Tibial artery (tissue), 4 donors: ENCODE data around the gene BCL11B.
A peak's percentile ranks its signal among the peaks of the same experiment; 100 is the strongest.

Experiments
- DNase-seq, 2 donors: peaks; one replicate each; pipeline ENCODE4 v3.0.0-alpha.2; 2019
- H3K27ac ChIP-seq, 2 donors: fragments of 200-600 bp; sonication (generic) in 1 of 2; 1 replicate in 1 of 2; 2 replicates in 1 of 2; pipeline ENCODE4 v1.5.1; 2018 to 2019; ENCODE audit warnings: mild to moderate bottlenecking in 1 of 2
- H3K27me3 ChIP-seq, 2 donors: fragments of 200-600 bp; sonication (generic) in 1 of 2; one replicate each; pipeline versions ENCODE4 v1.5.1 to v1.6.0; 2016 to 2019
- H3K36me3 ChIP-seq, 3 donors: fragments of 200-600 bp; sonication (generic) in 2 of 3; one replicate each; pipeline ENCODE4 v1.5.1; 2016 to 2019; ENCODE audit warnings: mild to moderate bottlenecking in 2 of 3
- H3K4me1 ChIP-seq, 4 donors: fragments of 200-600 bp; sonication (generic) in 2 of 4; 1 replicate in 3 of 4; 2 replicates in 1 of 4; pipeline ENCODE4 v1.5.1; 2016 to 2019
- H3K4me3 ChIP-seq, 2 donors: fragments of 200-600 bp; sonication (generic) in 1 of 2; 1 replicate in 1 of 2; 2 replicates in 1 of 2; pipeline ENCODE4 v1.5.1; 2018 to 2019; ENCODE audit warnings: mild to moderate bottlenecking in 2 of 2
- H3K9me3 ChIP-seq, 3 donors: fragments of 200-600 bp; sonication (generic) in 1 of 3; one replicate each; pipeline ENCODE4 v1.5.1; 2016 to 2019
- intact Hi-C: fragments of 100-400 bp; cut with DNase I; formaldehyde crosslinking; loops from one replicate; pipeline ENCODE4 v1.15.0; 2023; ENCODE audit warnings: low total_unique reads
- TF ChIP-seq, protein P1 (sequence below), 2 experiments: fragments of 200-600 bp in 1 of 2; fragments of 450-650 bp in 1 of 2; IDR thresholded peaks; one replicate each; pipeline ENCODE4 v1.5.1; 2017 to 2019; ENCODE audit warnings: antibody characterized with exemption in 2 of 2, mild to moderate bottlenecking in 1 of 2, moderate library complexity in 1 of 2

BCL11B gene

DNA sequence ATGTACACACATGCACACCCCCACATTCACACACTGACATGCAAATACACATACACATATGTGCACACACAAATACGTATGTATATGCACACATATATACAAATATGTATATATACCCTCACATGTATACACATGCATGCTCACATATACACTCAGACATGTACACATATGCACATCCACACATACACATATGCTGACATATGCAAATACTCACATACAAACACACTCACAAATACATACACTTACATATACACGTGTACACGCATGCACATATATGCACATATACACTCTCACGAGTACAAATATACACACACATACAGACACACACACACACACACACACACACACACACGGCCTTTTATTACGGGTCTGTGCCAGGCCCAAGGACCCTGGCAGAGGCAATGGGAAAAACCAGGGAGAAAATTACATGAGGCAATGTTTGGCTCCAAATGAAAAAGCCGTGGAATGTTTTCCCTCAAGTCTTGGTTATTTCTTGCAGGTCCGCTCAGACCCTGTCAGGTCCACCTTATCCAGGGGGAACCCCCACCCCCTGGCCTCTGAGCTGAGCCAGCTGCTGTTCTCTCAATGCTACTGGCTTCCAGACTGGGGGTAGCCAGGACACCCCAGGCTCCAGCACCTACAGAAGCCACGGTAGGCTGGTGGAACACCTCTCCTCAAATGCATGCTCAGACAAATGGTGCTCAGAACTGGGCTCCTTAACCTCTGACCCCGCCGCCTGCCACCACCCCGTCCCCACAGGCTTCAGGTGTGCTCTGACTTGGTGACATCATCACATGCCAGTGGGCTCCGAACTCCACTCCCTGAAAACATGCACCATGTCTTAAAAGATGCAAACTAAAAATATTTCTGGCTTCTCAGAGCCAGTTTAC is 54.7 kb downstream of the BCL11B start:
- peaks cover 0 to 9% of the 10 kb centered on the region in 2 donors for H3K27me3 ChIP-seq
- no peaks in the 10 kb centered on the region for H3K9me3 ChIP-seq
- intact Hi-C loops = no loop called here
- no peaks in the 10 kb centered on the region for H3K36me3 ChIP-seq
- DNase-seq = no peak
- no peak overlapping the region for H3K4me3 ChIP-seq
- TF ChIP-seq, protein P1, sequence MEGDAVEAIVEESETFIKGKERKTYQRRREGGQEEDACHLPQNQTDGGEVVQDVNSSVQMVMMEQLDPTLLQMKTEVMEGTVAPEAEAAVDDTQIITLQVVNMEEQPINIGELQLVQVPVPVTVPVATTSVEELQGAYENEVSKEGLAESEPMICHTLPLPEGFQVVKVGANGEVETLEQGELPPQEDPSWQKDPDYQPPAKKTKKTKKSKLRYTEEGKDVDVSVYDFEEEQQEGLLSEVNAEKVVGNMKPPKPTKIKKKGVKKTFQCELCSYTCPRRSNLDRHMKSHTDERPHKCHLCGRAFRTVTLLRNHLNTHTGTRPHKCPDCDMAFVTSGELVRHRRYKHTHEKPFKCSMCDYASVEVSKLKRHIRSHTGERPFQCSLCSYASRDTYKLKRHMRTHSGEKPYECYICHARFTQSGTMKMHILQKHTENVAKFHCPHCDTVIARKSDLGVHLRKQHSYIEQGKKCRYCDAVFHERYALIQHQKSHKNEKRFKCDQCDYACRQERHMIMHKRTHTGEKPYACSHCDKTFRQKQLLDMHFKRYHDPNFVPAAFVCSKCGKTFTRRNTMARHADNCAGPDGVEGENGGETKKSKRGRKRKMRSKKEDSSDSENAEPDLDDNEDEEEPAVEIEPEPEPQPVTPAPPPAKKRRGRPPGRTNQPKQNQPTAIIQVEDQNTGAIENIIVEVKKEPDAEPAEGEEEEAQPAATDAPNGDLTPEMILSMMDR (IDR thresholded peaks at IDR 0.05) = no peak
- peaks cover 0 to 34% (median 25%) of the 10 kb centered on the region in 4 donors for H3K4me1 ChIP-seq
- no peak overlapping the region for H3K27ac ChIP-seq

- intact Hi-C loops = no loop called here
- no peak for DNase-seq
- no peaks in the 10 kb centered on the region for H3K36me3 ChIP-seq
- H3K4me3 ChIP-seq = no peak overlapping the region
- TF ChIP-seq, protein P1 (IDR thresholded peaks at IDR 0.05) = no peak
- H3K4me1 ChIP-seq = peaks cover 0 to 34% (median 25%) of the 10 kb centered on the region in 4 donors
- no peak overlapping the region for H3K27ac ChIP-seq
- peaks cover 0 to 9% of the 10 kb centered on the region in 2 donors for H3K27me3 ChIP-seq
- H3K9me3 ChIP-seq = no peaks in the 10 kb centered on the region
Observed at GRCh38 chr14:99216191-99216590, 55.8 kb downstream of the BCL11B start.

DNA sequence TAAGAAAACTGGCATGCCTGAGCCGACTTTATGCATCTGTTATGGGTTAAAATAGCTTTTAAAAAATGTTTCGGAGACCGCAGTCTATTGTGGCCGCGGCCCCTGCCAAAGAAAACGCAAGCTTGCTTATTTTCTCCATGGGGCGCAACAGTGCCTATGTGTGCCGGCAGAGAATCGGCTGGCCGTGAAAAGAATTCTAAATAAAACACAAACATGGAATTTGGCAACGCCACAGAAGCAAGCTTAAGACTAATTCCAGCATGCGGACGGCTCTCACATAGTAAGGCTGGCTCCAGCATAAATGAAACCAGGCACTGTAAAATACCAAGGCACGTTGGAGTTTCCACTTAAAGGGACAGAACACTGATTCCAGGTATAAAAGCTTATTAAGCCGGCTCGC is 56.7 kb downstream of the BCL11B start:
- no peak for DNase-seq
- TF ChIP-seq, protein P1 (IDR thresholded peaks at IDR 0.05) = no peak
- Histone ChIP-seq H3K27ac (no peak overlapping the region), H3K36me3 (no peaks in the 10 kb centered on the region), H3K9me3 (no peaks in the 10 kb centered on the region), H3K4me3 (peak overlapping the region; percentile 12 to 22), H3K4me1 (peaks cover 0 to 34% (median 25%) of the 10 kb centered on the region in 4 donors), H3K27me3 (peaks cover 0 to 9% of the 10 kb centered on the region in 2 donors)
- intact Hi-C loops = no loop called here

DNA sequence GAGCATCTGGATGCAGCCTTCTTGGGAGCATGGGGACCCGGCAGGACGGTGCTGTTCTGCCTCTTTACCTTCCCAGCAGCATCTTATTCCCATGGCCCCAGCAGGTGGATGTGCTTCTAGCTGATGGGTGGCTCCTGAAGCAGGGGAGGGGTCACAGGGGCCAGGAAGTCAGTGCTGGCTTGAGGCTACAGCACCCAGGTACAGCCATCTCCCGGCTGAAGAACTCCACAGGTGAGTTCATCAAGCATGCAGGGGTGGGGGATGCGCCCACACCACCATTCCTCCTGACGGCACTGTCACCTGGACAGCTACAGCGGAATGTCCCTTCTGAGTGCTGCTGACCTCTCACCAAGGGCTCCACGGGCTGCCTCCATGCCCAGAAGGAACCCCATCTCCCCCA is 57.3 kb downstream of the BCL11B start:
- no peaks in the 10 kb centered on the region for H3K9me3 ChIP-seq
- no peak overlapping the region for H3K4me3 ChIP-seq
- H3K4me1 ChIP-seq = peaks cover 0 to 34% (median 25%) of the 10 kb centered on the region in 4 donors
- H3K27ac ChIP-seq = no peak overlapping the region
- peaks cover 0 to 9% of the 10 kb centered on the region in 2 donors for H3K27me3 ChIP-seq
- TF ChIP-seq, protein P1 (IDR thresholded peaks at IDR 0.05) = no peak
- H3K36me3 ChIP-seq = no peaks in the 10 kb centered on the region
- intact Hi-C loops = no loop called here
- DNase-seq = no peak

DNA sequence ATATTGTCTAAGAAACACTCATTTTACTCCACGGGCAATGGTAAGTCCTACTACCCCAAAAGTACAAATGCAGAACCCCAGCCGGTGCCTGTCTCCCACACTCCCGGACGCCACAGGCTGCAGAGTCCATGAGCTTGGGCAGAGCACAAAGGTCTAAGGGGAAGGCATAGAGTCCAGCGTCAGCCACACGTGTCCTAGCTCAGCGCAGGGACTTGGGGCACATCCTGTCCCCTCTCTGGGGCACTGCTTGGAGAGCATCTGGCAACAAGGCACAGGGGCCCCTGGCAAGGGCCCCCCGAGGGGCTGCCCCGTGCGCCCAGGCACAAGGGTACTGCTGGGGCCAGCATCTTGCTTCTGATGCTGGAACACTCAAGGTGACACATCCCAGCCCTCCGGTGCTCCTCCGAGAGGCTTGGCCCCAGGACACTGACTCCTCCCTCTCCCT is 58.4 kb downstream of the BCL11B start:
- TF ChIP-seq, protein P1 (IDR thresholded peaks at IDR 0.05) = no peak
- intact Hi-C loops = no loop called here
- no peak for DNase-seq
- no peaks in the 10 kb centered on the region for H3K36me3 ChIP-seq
- no peak overlapping the region for H3K4me3 ChIP-seq
- peaks cover 0 to 34% (median 25%) of the 10 kb centered on the region in 4 donors for H3K4me1 ChIP-seq
- no peak overlapping the region for H3K27ac ChIP-seq
- no peaks in the 10 kb centered on the region for H3K9me3 ChIP-seq
- H3K27me3 ChIP-seq = peaks cover 0 to 9% of the 10 kb centered on the region in 2 donors
